Ureter (tissue), 1 donor: ENCODE measurements around the gene PDCD11. TPM values are rescaled to one million over a fixed set of nuclear protein-coding genes. Genes with fewer than 3 reads are reported as not detected.

Experiments used
- DNase-seq: peaks from one replicate; pipeline ENCODE4 v3.0.0-alpha.2; 2020; ENCODE audit warnings: low spot score
- total RNA-seq: library from RNA; stranded (reverse); gene quantifications from one replicate; pipeline ENCODE4 v1.2.4, GENCODE V29; 2023
- donor health status: DM: yes; HTN: yes; CAD: no.

Gene PDCD11
- total RNA-seq, 1 donor from 2014 or later = 47.2 TPM

- DNase-seq = no peak
Observed at GRCh38 chr10:103417601-103418000, 21.2 kb downstream of the PDCD11 start.

- DNase-seq = no peak
Observed at GRCh38 chr10:103419101-103419500, 22.7 kb downstream of the PDCD11 start.

- DNase-seq = no peak
Observed at GRCh38 chr10:103423748-103424147, 27.3 kb downstream of the PDCD11 start.

GRCh38 chr10:103427866-103428265, 31.4 kb downstream of the PDCD11 start:
- DNase-seq = no peak

GRCh38 chr10:103428989-103429643, 32.7 kb downstream of the PDCD11 start:
- no peak for DNase-seq

- no peak for DNase-seq
Observed at GRCh38 chr10:103429647-103430046, 33.2 kb downstream of the PDCD11 start.

- no peak for DNase-seq
Observed at GRCh38 chr10:103431902-103432301, 35.5 kb downstream of the PDCD11 start.

GRCh38 chr10:103433858-103434257, 37.4 kb downstream of the PDCD11 start:
- DNase-seq = no peak

- no peak for DNase-seq
Observed at GRCh38 chr10:103439776-103440175, 43.4 kb downstream of the PDCD11 start.

- no peak for DNase-seq
Observed at GRCh38 chr10:103440416-103440815, 44.0 kb downstream of the PDCD11 start.

GRCh38 chr10:103441206-103441605, 44.8 kb downstream of the PDCD11 start:
- DNase-seq = no peak

GRCh38 chr10:103441611-103442010, 45.2 kb downstream of the PDCD11 start:
- no peak for DNase-seq

GRCh38 chr10:103442031-103442461, 45.6 kb downstream of the PDCD11 start:
- DNase-seq = no peak

GRCh38 chr10:103443475-103444185, 47.2 kb downstream of the PDCD11 start:
- DNase-seq = no peak

GRCh38 chr10:103444478-103444877, 48.1 kb downstream of the PDCD11 start:
- DNase-seq = no peak

GRCh38 chr10:103445366-103445765, 48.9 kb downstream of the PDCD11 start:
- DNase-seq = no peak

GRCh38 chr10:103445767-103446567, 49.5 kb downstream of the PDCD11 start:
- peak; percentile 77 for DNase-seq

- no peak for DNase-seq
Observed at GRCh38 chr10:103447187-103447586, 50.8 kb downstream of the PDCD11 start.

- DNase-seq = no peak
Observed at GRCh38 chr10:103448746-103449145, 52.3 kb downstream of the PDCD11 start.

GRCh38 chr10:103449208-103450144, 53.0 kb downstream of the PDCD11 start:
- DNase-seq = no peak

- DNase-seq = no peak
Observed at GRCh38 chr10:103450201-103450695, 53.8 kb downstream of the PDCD11 start.
